K562 (cell line): ENCODE data around the gene SLC16A1. TPM values are rescaled to one million over a fixed set of nuclear protein-coding genes. Genes with fewer than 3 reads are reported as not detected.
A peak's percentile ranks its signal among the peaks of the same experiment; 100 is the strongest.

Source experiments
- CHCHD3 ChIP-seq: fragments of 250-450 bp; sonication (Bioruptor Pico); IDR thresholded peaks from 2 replicates; pipeline ENCODE4 v2.1.2; 2022; ENCODE audit warnings: mild to moderate bottlenecking
- HIVEP1 ChIP-seq: fragments of 250-450 bp; sonication (Bioruptor Pico); IDR thresholded peaks from 2 replicates; pipeline ENCODE4 v1.4.0; 2020; ENCODE audit warnings: mild to moderate bottlenecking
- HLTF ChIP-seq: fragments of 450-650 bp; IDR thresholded peaks from 2 replicates; pipeline ENCODE4 v1.6.1; 2016
- HMG20A ChIP-seq: fragments of 450-650 bp; formaldehyde crosslinking; conservative IDR thresholded peaks from 2 replicates; pipeline ENCODE4 v1.4.0; 2020; ENCODE audit warnings: mild to moderate bottlenecking, mixed read lengths
- HMGN3 ChIP-seq: IDR thresholded peaks from 2 replicates; pipeline ENCODE4 v1.6.1; 2011; ENCODE audit warnings: borderline replicate concordance, low read depth, mild to moderate bottlenecking, mixed read lengths, low read length; ENCODE audit not compliant: insufficient read length; ENCODE audit errors: extremely low read depth
- IFI16 ChIP-seq: fragments of 250-450 bp; sonication (Bioruptor Pico); IDR thresholded peaks from 2 replicates; pipeline ENCODE4 v2.1.2; 2022; ENCODE audit warnings: mild to moderate bottlenecking, inconsistent platforms
- MIER1 ChIP-seq: fragments of 450-650 bp; IDR thresholded peaks from 2 replicates; pipeline ENCODE4 v1.6.1; 2016; ENCODE audit warnings: antibody characterized with exemption, mild to moderate bottlenecking, low read depth
- NCOA2 ChIP-seq, 2 experiments: fragments of 450-650 bp; IDR thresholded peaks; 2 replicates each; pipeline ENCODE4 v1.6.1; 2018; ENCODE audit warnings: mild to moderate bottlenecking in 2 of 2, moderate library complexity in 1 of 2; ENCODE audit not compliant: partially characterized antibody in 2 of 2
- PCBP1 ChIP-seq: fragments of 200-400 bp; formaldehyde crosslinking; IDR thresholded peaks from 2 replicates; pipeline ENCODE4 v1.6.1; 2018; ENCODE audit warnings: mild to moderate bottlenecking, low read depth, low read length; ENCODE audit not compliant: poor library complexity, severe bottlenecking
- PYGO2 ChIP-seq: fragments of 450-650 bp; IDR thresholded peaks from 2 replicates; pipeline ENCODE4 v1.6.1; 2016; ENCODE audit warnings: mild to moderate bottlenecking, missing genetic modification characterization, moderate library complexity, missing compliant biosample characterization
- SIN3A ChIP-seq, 2 experiments: fragments of 150-350 bp in 1 of 2; IDR thresholded peaks; 2 replicates each; pipeline ENCODE4 v1.6.1; 2011 to 2016; ENCODE audit warnings: borderline replicate concordance in 2 of 2, low read depth in 2 of 2, low read length in 2 of 2, mild to moderate bottlenecking in 2 of 2, moderate library complexity in 2 of 2; ENCODE audit not compliant: control insufficient read depth in 1 of 2
- SMARCB1 ChIP-seq: IDR thresholded peaks from 2 replicates; pipeline ENCODE4 v1.6.1; 2011; ENCODE audit warnings: improper control_type of control experiment, low read depth; ENCODE audit not compliant: insufficient read length
- SP1 ChIP-seq: sonication (generic); formaldehyde crosslinking; IDR thresholded peaks from 2 replicates; pipeline ENCODE4 v1.8.1; 2022; ENCODE audit warnings: mild to moderate bottlenecking, missing genetic modification reagents
- STAT5B ChIP-seq: fragments of 250-450 bp; sonication (Bioruptor Pico); IDR thresholded peaks from 2 replicates; pipeline ENCODE4 v1.8.0; 2021; ENCODE audit warnings: mild to moderate bottlenecking, inconsistent platforms
- TCF7 ChIP-seq: sonication (generic); IDR thresholded peaks from 2 replicates; pipeline ENCODE4 v1.6.1; 2016; ENCODE audit warnings: antibody characterized with exemption, borderline replicate concordance
- ZC3H4 ChIP-seq: sonication (generic); formaldehyde crosslinking; IDR thresholded peaks from 2 replicates; pipeline ENCODE4 v1.9.0; 2021; ENCODE audit warnings: missing genetic modification reagents, borderline replicate concordance
- ZNF431 ChIP-seq: sonication (generic); formaldehyde crosslinking; IDR thresholded peaks from 2 replicates; pipeline ENCODE4 v1.8.0; 2022; ENCODE audit warnings: mild to moderate bottlenecking, missing genetic modification reagents
- ZNF586 ChIP-seq: fragments of 450-650 bp; formaldehyde crosslinking; conservative IDR thresholded peaks from 2 replicates; pipeline ENCODE4 v1.4.0; 2020; ENCODE audit warnings: mild to moderate bottlenecking, moderate library complexity
- ZNF696 ChIP-seq: fragments of 250-450 bp; sonication (Bioruptor Pico); conservative IDR thresholded peaks from 2 replicates; pipeline ENCODE4 v1.4.0; 2020; ENCODE audit warnings: mild to moderate bottlenecking, moderate library complexity
- ZNF699 ChIP-seq: fragments of 250-450 bp; sonication (Bioruptor Pico); IDR thresholded peaks from 2 replicates; pipeline ENCODE4 v1.8.0; 2021; ENCODE audit warnings: mild to moderate bottlenecking, moderate library complexity; ENCODE audit not compliant: insufficient replicate concordance
- polyA plus RNA-seq, 8 experiments: library from polyadenylated mRNA; depleted of rRNA in 4 of 8; stranded (reverse) in 5 of 8; unstranded in 3 of 8; fragments of >200 nt; fragmentation: Nextera tagmentation in 2 of 8; fragmentation: Illumina TruSeq in 1 of 8; extraction: Ambion mirVana in 2 of 8; extraction: Trizol in 1 of 8; gene quantifications; 2 replicates each; pipeline versions ENCODE4 v1.2.1 to v1.2.3, GENCODE V29; 2011 to 2014; ENCODE audit warnings: inconsistent platforms in 1 of 8, missing spikeins in 1 of 8
- total RNA-seq, 7 experiments: library from RNA; depleted of rRNA in 6 of 7; stranded (reverse); fragments of >200 nt in 6 of 7; fragmentation: Illumina TruSeq in 2 of 7; extraction: Trizol in 2 of 7; gene quantifications; 2 replicates each; pipeline versions ENCODE4 v1.2.1 to v1.2.3, GENCODE V29; 2011 to 2021; ENCODE audit warnings: low replicate concordance in 1 of 7
- TF ChIP-seq, protein P1 (sequence below): fragments of 450-650 bp; IDR thresholded peaks from 2 replicates; pipeline ENCODE4 v1.6.1; 2016
- TF ChIP-seq, protein P2 (sequence below): fragments of 450-650 bp; formaldehyde crosslinking; conservative IDR thresholded peaks from 2 replicates; pipeline ENCODE4 v1.4.0; 2022; ENCODE audit warnings: mild to moderate bottlenecking, missing genetic modification characterization
- TF ChIP-seq, protein P3 (sequence below): sonication (generic); formaldehyde crosslinking; IDR thresholded peaks from 2 replicates; pipeline ENCODE4 v1.9.0; 2022; ENCODE audit warnings: mild to moderate bottlenecking, missing genetic modification reagents
- TF ChIP-seq, protein P4 (sequence below), 2 experiments: fragments of 450-650 bp in 1 of 2; sonication (generic) in 1 of 2; formaldehyde crosslinking in 1 of 2; IDR thresholded peaks in 1 of 2; conservative IDR thresholded peaks in 1 of 2; 2 replicates each; pipeline versions ENCODE4 v1.6.1 to v1.8.1; 2016 to 2023; ENCODE audit warnings: mild to moderate bottlenecking in 2 of 2, moderate library complexity in 2 of 2, inconsistent platforms in 1 of 2, missing genetic modification reagents in 1 of 2

The SLC16A1 gene
- total and polyA plus RNA-seq, 9 of the 15 experiments (the other 6 are each of a cell fraction or from before 2014, with no cell fraction given): 73.1 to 244 (median 117) TPM

DNA sequence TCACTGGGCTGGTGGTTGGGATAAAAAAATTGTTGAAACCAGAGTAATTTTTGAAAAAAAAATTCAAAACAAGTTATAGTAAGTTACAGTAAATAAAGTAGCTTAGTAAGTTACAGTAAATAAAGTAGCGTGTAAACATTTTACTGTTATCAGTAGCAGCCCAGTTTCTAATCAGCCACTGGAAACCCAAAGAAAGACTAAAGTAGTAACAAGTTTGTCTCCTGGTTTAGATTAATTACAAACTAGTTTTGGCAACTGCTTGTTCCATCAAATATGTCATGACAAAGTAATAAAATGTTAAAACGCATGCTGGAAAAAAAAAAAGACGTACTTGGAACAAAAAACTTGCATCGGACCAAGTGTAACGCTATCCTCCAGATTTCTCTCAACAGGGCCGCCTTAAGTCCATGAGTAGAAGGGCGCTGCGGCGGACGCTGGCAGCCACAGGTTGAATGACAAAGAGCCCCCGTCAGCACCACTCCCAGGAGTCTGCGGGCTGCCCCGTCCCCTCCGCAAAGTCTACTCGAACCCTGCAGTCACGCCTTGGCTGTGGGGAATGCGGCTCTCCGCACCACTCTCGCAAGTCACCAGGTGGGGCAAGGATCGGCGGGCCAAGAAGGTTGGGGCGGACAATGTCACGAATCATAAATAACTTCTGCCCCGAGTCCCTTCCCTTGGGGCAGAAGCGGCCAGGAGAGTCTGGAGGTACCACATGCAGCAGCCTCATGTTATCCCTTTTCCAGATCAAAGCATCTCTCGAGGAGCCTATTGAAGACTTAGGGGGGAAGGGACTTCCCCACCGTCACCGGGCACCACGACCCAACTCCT, 837 bp downstream of the SLC16A1 start (continued):
- TF ChIP-seq ZNF699 (CRISPR knock-in tag) (no peak), SP1 (CRISPR knock-in tag) (no peak), CHCHD3 (CRISPR knock-in tag) (0 out of 2 replicates have a peak, but pooled peaks have one; percentile 17), HLTF (no peak), SIN3A (IDR thresholded peaks at IDR 0.05; ENCODE audit: borderline replicate concordance in 2 of 2, control insufficient read depth in 1 of 2, low read depth in 2 of 2, low read length in 2 of 2) (no peak; a peak in 1 of 4 replicates), ZC3H4 (CRISPR knock-in tag) (0 out of 2 replicates have a peak, but pooled peaks have one; percentile 84), SMARCB1 (no peak), HIVEP1 (CRISPR knock-in tag) (no peak), IFI16 (no peak), HMG20A (no peak), NCOA2 (IDR thresholded peaks at IDR 0.05; ENCODE audit: partially characterized antibody in 2 of 2) (no peak), TCF7 (no peak; the same call in 1 of the 2 replicates), HMGN3 (no peak), STAT5B (CRISPR knock-in tag) (no peak), ZNF431 (CRISPR knock-in tag) (no peak), MIER1 (0 out of 2 replicates have a peak, but pooled peaks have one; percentile 14), PYGO2 (no peak), ZNF586 (CRISPR knock-in tag) (no peak), ZNF696 (no peak), PCBP1 (no peak)
- TF ChIP-seq, protein P1, sequence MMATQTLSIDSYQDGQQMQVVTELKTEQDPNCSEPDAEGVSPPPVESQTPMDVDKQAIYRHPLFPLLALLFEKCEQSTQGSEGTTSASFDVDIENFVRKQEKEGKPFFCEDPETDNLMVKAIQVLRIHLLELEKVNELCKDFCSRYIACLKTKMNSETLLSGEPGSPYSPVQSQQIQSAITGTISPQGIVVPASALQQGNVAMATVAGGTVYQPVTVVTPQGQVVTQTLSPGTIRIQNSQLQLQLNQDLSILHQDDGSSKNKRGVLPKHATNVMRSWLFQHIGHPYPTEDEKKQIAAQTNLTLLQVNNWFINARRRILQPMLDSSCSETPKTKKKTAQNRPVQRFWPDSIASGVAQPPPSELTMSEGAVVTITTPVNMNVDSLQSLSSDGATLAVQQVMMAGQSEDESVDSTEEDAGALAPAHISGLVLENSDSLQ: peak; percentile 80
- TF ChIP-seq, protein P2, sequence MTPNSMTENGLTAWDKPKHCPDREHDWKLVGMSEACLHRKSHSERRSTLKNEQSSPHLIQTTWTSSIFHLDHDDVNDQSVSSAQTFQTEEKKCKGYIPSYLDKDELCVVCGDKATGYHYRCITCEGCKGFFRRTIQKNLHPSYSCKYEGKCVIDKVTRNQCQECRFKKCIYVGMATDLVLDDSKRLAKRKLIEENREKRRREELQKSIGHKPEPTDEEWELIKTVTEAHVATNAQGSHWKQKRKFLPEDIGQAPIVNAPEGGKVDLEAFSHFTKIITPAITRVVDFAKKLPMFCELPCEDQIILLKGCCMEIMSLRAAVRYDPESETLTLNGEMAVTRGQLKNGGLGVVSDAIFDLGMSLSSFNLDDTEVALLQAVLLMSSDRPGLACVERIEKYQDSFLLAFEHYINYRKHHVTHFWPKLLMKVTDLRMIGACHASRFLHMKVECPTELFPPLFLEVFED (CRISPR knock-in tag): no peak
- TF ChIP-seq, protein P3, sequence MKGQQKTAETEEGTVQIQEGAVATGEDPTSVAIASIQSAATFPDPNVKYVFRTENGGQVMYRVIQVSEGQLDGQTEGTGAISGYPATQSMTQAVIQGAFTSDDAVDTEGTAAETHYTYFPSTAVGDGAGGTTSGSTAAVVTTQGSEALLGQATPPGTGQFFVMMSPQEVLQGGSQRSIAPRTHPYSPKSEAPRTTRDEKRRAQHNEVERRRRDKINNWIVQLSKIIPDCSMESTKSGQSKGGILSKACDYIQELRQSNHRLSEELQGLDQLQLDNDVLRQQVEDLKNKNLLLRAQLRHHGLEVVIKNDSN (CRISPR knock-in tag): peak; percentile 49; the same call in 1 of the 2 replicates
- TF ChIP-seq, protein P4, sequence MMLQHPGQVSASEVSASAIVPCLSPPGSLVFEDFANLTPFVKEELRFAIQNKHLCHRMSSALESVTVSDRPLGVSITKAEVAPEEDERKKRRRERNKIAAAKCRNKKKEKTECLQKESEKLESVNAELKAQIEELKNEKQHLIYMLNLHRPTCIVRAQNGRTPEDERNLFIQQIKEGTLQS (IDR thresholded peaks at IDR 0.05): no peak
- TF ChIP-seq, protein P4 (CRISPR knock-in tag; conservative IDR thresholded peaks at IDR 0.05): no peak; the same call in 1 of the 2 replicates
